Colonic mucosa (tissue), 4 donors: Measurements from ENCODE around the gene AVEN. TPM values are rescaled to one million over a fixed set of nuclear protein-coding genes. Genes with fewer than 3 reads are reported as not detected.

Experiments used
- DNase-seq: peaks from one replicate; pipeline ENCODE4 v3.0.0-alpha.2; 2020
- H3K27ac ChIP-seq: fragments of 200-600 bp; one replicate; pipeline ENCODE4 v1.8.0; 2021
- H3K27me3 ChIP-seq: fragments of 200-600 bp; one replicate; pipeline ENCODE4 v1.8.0; 2021
- H3K36me3 ChIP-seq: fragments of 200-600 bp; one replicate; pipeline ENCODE4 v1.8.0; 2021
- H3K4me1 ChIP-seq: fragments of 200-600 bp; one replicate; pipeline ENCODE4 v1.8.0; 2021; ENCODE audit warnings: mild to moderate bottlenecking
- H3K4me3 ChIP-seq: fragments of 200-600 bp; one replicate; pipeline ENCODE4 v1.8.0; 2021
- H3K9ac ChIP-seq, 2 donors: one replicate each; pipeline ENCODE4 v1.7.0; 2013; ENCODE audit warnings: control low read depth in 2 of 2, low read depth in 2 of 2, low read length in 2 of 2
- H3K9me3 ChIP-seq: fragments of 200-600 bp; one replicate; pipeline ENCODE4 v1.8.0; 2021
- intact Hi-C: fragments of 100-400 bp; cut with DNase I; formaldehyde crosslinking; loops from one replicate; pipeline ENCODE4 v1.14.1; 2022
- total RNA-seq, 2 donors: library from RNA; stranded (reverse); fragmentation: NEBNext Ultra II Directional in 1 of 2; extraction: Animal tissue kit (Norgen Biotek cat#: 25700) in 1 of 2; gene quantifications; one replicate each; pipeline ENCODE4 v1.2.1, GENCODE V29; 2021
- TF ChIP-seq, protein P1 (sequence below): fragments of 200-600 bp; IDR thresholded peaks from one replicate; pipeline ENCODE4 v1.8.0; 2022; ENCODE audit warnings: antibody characterized with exemption, mild to moderate bottlenecking
- donor health status: healthy.
- donor health status: DM: no; HTN: no; CAD: no.
- donor health status: DM: no; HTN: no; CAD: no.

AVEN gene
- total RNA-seq, 2 donors from 2014 or later = 10.0 to 13.9 TPM

GRCh38 chr15:33844186-33844585, 194.8 kb downstream of the AVEN start:
- H3K27me3 ChIP-seq = no peaks in the 10 kb centered on the region
- H3K4me1 ChIP-seq = no peaks in the 10 kb centered on the region
- no peak overlapping the region for H3K9ac ChIP-seq
- H3K36me3 ChIP-seq = no peaks in the 10 kb centered on the region
- TF ChIP-seq, protein P1, sequence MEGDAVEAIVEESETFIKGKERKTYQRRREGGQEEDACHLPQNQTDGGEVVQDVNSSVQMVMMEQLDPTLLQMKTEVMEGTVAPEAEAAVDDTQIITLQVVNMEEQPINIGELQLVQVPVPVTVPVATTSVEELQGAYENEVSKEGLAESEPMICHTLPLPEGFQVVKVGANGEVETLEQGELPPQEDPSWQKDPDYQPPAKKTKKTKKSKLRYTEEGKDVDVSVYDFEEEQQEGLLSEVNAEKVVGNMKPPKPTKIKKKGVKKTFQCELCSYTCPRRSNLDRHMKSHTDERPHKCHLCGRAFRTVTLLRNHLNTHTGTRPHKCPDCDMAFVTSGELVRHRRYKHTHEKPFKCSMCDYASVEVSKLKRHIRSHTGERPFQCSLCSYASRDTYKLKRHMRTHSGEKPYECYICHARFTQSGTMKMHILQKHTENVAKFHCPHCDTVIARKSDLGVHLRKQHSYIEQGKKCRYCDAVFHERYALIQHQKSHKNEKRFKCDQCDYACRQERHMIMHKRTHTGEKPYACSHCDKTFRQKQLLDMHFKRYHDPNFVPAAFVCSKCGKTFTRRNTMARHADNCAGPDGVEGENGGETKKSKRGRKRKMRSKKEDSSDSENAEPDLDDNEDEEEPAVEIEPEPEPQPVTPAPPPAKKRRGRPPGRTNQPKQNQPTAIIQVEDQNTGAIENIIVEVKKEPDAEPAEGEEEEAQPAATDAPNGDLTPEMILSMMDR = no peak
- H3K9me3 ChIP-seq = no peaks in the 10 kb centered on the region
- DNase-seq = no peak
- no peak overlapping the region for H3K27ac ChIP-seq
- H3K4me3 ChIP-seq = no peak overlapping the region
- intact Hi-C loops = no loop called here

DNA sequence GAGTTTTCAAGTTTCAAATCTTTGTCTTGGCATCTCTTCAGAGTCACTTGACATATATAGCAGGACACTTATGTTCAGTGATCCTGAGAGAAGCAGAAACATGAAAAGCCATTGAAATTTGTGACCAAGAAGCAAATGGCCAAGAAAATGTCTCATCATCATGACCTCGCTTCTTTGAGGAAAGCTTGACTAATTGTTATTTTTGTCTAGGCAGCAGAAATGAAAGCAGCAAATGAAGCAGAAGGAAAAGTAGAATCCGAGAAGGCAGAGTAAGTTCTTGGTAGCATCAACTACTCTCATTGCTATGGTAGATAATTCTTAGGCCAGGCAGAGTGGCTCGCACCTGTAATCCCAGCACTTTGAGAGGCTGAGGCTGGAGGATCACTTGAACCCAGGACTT, 198.4 kb downstream of the AVEN start:
- H3K27me3 ChIP-seq = no peaks in the 10 kb centered on the region
- intact Hi-C loops = no loop called here
- H3K4me1 ChIP-seq = no peaks in the 10 kb centered on the region
- H3K4me3 ChIP-seq = no peak overlapping the region
- H3K9ac ChIP-seq = no peak overlapping the region
- H3K36me3 ChIP-seq = no peaks in the 10 kb centered on the region
- DNase-seq = no peak
- no peak overlapping the region for H3K27ac ChIP-seq
- no peaks in the 10 kb centered on the region for H3K9me3 ChIP-seq
- TF ChIP-seq, protein P1 = no peak

GRCh38 chr15:33839540-33839939, 199.5 kb downstream of the AVEN start:
- Histone ChIP-seq H3K4me1 (no peaks in the 10 kb centered on the region), H3K9me3 (no peaks in the 10 kb centered on the region), H3K4me3 (no peak overlapping the region), H3K9ac (no peak overlapping the region), H3K27me3 (no peaks in the 10 kb centered on the region), H3K36me3 (no peaks in the 10 kb centered on the region), H3K27ac (no peak overlapping the region)
- DNase-seq = no peak
- TF ChIP-seq, protein P1 = no peak
- intact Hi-C loops = no loop called here

- no peaks in the 10 kb centered on the region for H3K27me3 ChIP-seq
- H3K4me1 ChIP-seq = no peaks in the 10 kb centered on the region
- no peaks in the 10 kb centered on the region for H3K9me3 ChIP-seq
- no peak overlapping the region for H3K4me3 ChIP-seq
- H3K27ac ChIP-seq = no peak overlapping the region
- no peak overlapping the region for H3K9ac ChIP-seq
- TF ChIP-seq, protein P1 = no peak
- no peaks in the 10 kb centered on the region for H3K36me3 ChIP-seq
- intact Hi-C loops = no loop called here
- no peak for DNase-seq
Observed at GRCh38 chr15:33837294-33837693, 201.7 kb downstream of the AVEN start.

DNA sequence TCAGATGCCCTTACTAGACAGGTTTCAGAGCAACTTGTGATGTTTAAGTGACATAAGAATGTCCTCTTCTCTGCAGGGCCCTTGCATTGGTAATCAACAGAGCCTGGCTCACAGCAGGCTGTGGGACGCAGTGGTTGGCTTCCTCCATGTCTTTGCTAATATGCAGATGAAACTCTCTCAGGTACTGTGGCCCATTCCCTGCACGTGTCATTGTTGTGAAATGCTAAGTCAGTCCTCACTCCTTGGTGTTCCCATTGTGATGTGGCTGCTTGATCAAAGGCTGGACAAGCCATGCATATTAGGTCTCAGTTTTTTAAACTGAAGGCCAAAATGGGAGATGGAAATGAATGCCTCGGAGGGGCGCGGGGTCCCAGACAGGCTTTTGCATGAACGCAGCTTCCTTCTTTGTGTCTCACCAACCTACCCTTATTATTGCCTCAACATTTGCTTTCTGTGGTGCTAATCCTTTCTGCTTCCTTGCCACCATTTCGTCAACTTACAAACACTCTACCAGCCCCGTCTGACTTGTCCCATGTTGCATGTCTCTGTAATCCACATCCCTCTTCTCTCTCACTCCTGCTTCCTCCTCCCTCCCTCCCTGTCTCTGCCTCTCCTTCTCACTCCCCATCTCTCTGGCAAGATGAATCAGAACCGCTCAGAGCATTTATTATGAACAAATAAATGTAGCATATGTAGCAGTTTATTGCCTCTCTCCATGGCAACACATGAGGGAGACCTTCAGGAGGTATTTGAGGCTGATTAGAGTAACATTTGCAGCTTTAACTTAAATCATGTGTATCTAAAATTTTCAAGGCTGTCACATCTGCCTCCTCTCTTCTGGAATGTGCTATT, 203.9 kb downstream of the AVEN start:
- H3K27ac ChIP-seq = no peak overlapping the region
- TF ChIP-seq, protein P1 = no peak
- H3K9ac ChIP-seq = no peak overlapping the region
- no peak overlapping the region for H3K4me3 ChIP-seq
- intact Hi-C loops = no loop called here
- no peak for DNase-seq
- H3K9me3 ChIP-seq = no peaks in the 10 kb centered on the region
- H3K36me3 ChIP-seq = no peaks in the 10 kb centered on the region
- no peaks in the 10 kb centered on the region for H3K4me1 ChIP-seq
- H3K27me3 ChIP-seq = no peaks in the 10 kb centered on the region
